Right lobe of liver (tissue), 4 donors: ENCODE data around the gene SLITRK2.

Experiments
- CTCF ChIP-seq, 4 donors: fragments of 200-600 bp in 3 of 4; fragments of 450-650 bp in 1 of 4; IDR thresholded peaks; one replicate each; pipeline versions ENCODE4 v1.5.1 to v1.8.0; 2016 to 2022; ENCODE audit warnings: antibody characterized with exemption in 4 of 4, mild to moderate bottlenecking in 2 of 4
- POLR2A ChIP-seq: fragments of 450-650 bp; IDR thresholded peaks from one replicate; pipeline ENCODE4 v1.6.1; 2017; ENCODE audit warnings: antibody characterized with exemption, mild to moderate bottlenecking
- donor health status: DM: no; HTN: no; CAD: no.
- donor health status: DM: no; HTN: no; CAD: no.
- donor health status: DM: no; HTN: yes; CAD: no.

GRCh38 chrX:145821898-145822571 lies 4.4 kb downstream of the SLITRK2 start:
- TF ChIP-seq CTCF (IDR thresholded peaks at IDR 0.05) (no peak), POLR2A (no peak)
